Measurements from ENCODE around the gene POU4F1. TPM values are rescaled to one million over a fixed set of nuclear protein-coding genes. Genes with fewer than 3 reads are reported as not detected.

The POU4F1 gene
- total RNA-seq, 1 experiment from 2014 or later, result 1.9 TPM

DNA sequence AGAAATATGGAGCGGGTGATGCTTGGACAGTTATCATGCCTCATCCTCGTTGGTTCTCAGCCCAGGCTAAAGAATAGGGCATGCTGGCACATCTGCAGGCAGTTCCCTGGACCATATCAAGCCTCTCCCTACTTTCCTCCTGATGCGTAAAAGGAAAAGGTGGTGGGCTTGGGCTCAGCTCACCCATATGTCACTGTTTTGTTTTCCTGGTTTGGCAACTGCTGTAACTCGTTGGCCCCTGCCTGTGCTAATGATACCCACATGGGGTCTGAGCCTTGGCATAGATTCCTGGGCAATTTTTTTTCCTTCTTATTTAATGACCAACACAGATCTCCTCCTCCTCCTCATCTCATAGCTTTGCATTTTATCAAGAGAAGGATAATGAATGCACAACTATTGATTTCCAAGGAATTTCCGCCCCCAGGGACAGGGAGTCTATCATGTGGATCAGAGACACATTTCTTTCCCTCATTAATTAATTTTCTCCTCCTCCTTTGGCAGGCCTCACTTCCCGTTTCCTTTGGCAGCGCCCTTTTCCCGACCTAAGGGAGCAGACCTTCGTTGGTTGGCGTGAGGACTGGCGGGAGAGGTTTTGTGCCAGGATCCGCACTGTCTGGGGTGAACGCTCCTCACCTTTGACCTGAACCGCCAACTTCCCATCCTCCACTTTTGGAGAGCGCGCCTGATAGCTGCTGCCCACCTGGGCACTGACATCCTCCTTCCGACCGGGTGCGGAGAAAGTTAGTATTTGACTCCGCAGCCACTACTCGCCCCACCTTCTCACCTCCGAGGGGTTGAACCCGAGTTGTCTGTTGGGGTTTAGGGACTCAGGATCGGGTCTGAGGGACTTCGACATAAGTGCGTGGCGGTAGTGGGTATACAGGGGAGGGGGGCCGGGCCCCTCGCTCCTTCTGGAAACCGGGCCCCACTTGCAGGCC is 3.4 kb upstream of the POU4F1 start:
- no peak for DNase-seq (ENCODE audit: low read depth)

DNA sequence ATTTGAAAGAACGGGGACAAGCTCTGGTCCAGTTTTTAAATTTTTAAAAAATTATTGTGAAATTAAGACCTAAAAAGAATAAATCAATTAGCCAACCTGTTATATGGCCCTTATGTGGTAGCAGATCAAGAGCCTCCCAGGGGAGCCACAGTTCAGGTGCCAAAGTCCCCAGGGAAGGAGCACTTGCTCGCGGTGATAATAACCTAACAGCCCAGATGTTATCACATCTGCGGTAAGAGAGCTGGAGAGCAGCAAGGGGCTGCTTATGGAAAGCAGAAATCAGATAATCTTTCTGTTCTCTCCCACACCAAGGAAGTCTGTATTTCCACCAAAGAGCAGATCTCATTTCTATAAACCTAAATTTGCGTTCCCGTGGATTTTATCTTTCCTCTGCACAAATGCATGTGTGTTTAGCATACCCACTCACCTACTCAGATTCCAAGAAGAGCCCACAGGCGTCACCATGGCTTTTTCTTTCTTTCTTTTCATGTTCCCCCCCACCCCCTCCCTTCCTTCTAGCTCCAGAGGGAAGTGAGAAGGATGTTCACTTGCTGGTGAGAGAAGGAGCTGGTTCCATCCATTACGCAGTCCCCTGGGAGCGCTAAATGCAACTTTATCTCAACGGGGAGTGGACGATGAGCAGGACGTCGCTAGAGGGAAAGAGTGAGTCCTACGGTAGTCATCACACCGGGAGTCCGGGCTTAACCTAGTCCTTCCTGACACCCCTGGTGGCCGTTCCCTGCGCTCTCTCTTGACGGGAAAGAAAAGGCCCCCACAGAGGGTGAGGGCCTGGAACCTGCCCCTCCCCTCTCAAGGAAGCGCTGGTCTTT is 1.6 kb upstream of the POU4F1 start:
- peak; percentile 65 for DNase-seq (ENCODE audit: low read depth)

DNA sequence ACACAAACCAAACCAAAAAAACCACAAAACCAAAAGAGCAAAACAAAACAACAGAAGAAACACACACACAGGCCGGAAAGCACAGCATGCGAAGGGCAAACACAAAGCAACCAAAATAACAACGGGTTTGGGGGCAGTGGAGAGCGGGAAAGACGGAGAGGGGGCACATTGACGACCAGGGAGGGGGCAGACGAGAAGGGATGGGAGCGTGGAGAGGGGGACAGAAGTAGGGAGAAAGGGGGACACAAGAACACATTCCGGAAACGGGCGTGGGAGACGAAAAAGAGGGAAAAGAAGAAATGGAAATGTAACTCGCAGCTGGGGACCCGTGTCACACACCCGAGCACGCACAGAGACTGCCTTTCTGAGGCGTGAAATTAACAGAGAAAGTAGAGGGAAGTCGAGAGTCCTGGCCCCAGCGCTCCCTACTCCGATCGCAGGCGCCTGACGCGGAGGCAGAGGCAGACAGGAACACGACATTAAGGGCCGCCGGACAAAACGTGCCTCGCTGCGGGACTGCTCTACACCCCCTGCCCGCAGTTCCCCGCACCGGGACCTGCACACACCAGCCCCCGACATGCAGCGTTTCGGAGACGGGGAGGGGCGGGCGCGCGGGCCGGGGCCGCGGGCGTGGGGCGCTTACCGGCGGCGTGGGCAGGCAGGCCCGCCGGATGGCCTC is 652 bp downstream of the POU4F1 start:
- DNase-seq (ENCODE audit: low read depth), result peak; percentile 41

DNA sequence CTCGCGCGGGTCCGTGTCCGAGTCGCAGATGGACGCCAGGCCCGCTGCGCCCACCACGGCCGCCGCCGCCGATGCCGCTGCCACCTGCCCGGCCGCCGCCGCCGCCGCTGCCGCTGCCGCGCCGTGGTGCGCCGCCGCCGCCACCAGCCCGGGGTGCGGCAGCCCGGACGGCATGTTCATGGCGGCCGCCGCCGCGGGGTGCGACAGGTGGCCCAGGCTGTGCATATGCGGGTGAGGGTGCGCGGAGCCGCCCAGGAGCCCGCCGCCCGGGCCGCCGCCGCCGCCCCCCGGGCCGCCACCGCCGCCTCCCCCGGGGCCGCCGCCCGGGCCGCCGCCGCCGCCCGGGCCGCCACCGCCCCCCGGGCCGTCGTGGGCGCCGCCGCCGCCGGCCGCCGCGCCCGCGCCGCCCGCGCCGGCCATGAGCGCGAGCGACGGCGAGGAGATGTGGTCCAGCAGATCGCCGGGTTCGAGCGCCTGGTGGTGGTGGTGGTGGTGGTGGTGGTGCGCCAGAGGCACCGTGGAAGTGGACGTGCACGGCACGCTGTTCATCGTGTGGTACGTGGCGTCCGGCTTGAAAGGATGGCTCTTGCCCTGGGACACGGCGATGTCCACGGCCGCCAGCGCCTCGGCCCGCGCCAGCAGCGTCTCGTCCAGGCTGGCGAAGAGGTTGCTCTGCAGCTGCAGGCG is 1.3 kb downstream of the POU4F1 start:
- no peak for DNase-seq (ENCODE audit: low read depth)

DNA sequence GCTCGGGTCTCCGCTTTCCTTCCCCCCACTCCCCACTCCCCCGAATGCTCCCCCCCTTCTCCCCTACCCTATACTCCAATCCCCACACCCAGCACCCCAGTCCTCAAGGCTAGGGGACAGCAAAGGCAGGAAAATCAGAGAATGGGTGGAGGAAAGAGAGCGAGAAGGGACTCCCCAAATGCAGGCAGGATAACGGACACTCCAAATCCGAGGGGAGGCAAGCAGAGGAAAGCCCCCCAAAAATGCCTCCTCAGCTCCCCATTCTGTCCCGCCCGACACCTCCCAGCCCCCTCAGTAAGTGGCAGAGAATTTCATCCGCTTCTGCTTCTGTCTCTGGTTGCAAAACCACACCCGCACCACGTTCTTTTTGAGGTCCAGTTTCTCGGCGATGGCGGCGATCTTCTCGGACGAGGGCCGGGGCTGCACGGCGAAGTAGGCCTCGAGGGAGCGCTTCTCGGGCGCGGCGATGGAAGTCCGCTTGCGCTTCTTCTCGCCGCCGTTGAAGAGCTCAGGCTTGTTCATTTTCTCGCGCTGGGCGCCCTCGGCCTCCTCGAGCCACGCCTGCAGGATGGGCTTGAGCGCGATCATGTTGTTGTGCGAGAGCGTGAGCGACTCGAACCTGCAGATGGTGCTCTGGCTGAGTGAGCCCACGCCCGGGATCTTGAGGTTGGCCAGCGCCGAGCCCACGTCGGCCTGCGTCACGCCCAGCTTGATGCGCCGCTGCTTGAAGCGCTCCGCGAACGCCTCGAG is 2.1 kb downstream of the POU4F1 start:
- DNase-seq (ENCODE audit: low read depth), result no peak

DNA sequence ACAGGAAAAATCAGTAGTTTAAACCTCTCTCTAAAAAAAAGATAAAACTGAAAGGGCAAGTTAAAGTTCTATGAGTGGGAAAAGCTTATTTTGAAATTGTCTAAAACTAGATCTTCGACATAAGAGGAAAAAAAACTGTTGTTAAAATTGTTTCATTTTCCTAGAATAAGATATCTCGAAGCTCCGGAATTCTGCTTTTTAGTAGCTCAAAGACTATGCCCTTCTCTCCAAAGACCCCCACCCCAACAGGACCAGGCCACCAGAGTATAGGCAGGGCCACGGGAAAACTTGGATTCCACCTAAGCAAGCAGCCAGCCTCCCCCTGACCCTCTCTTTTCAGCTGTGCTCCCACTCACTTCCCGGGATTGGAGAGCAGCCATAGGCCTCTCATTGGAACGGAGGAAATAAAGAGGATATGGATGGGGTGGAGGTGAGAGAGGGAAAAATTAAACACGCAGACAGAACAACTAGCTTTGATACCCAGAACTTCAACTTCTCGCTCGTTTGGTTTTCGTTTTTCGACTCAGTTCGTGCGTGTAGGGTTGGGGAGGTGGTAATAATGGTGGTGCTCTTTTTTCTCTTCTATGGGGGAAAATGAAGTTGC is 3.0 kb downstream of the POU4F1 start:
- DNase-seq (ENCODE audit: low read depth), result no peak

DNA sequence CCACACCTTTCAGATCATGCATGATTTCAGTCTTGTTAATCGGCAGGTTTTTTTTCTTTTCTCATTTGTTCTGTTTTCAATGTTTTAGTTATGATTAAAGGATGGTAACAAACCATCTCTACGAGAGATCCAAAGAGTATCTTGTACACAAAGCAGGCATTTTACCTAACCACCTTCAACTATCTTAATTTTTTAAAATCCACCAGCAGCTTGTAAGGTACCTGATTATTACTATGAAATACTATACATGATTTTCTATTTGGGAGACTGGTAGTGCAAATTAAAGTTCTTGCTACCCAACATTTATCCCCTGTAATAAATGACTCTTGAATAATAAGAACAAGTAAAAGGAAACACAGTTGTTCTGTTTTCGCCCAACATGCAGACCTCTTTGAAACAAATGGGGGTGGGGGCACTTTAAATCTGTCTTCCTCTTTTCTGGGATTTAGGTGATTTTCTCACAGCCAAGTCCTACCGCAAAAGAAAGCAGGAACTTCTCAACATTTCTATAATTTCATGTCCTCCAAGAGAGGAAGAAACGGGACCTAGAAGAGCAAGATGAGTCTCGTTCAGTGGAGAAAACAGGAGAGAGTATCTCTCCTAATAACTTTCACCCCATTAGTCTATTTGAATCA is 3.6 kb downstream of the POU4F1 start:
- DNase-seq (ENCODE audit: low read depth), result no peak

DNA sequence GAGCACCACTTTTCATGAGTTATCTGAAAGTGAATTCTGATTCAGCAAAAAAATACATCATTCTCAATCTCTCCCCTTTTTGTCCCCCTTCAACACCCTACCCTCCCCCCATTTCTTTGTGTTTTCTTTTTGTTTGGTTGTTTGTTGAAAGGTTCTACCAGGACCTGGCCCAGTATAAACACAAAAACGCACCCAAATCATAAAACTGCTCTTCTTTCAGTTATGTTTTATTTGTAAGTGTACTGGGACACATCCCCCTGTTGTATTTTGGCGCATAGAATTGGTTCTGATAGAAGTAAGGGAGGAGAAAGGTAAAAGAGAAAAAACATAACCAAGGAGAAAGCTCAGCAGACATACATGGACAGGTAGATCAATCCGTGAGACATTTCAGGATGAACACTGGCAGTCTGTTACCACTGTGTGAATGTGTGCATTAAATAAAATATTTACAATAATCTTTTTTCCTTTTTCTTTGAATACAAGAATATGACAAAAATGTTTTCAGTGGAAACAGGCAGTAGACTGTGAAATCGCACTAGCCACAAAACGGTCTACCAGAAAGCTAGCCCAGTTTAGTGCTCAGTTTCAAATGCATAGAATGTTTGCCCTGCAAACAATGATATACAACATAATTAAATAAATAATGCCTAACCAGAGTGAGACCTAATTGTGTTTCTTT is 4.2 kb downstream of the POU4F1 start:
- no peak for DNase-seq (ENCODE audit: low read depth)

DNA sequence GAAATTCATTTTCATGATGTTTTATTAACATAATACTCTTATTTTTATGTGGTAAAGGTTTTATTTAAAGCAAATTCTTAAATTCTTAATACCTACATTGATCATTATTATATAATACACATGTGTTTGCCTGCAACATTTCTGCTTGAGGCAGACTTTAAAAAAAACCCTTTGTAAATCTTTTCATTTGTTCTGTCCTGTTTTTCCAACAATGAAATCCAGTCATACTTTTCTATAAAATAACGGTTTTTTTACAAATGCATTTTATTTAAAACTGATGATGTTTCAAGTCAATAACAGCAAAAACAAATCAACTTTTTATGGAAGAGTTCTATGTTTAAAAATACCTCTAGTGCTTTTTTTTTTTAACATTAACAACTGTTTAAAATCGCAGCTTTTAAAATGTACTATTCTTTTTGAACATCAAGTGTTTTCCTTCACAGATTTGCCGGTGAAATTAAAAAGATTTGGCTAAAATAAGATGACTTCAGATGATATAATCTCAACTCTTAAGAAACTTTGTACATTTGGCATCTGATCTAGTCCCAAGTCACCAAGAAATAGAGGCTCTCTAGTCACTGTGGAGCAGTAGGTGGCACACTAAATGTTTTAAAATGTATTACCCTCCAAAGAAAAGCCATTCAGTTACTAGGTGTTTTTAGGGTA is 5.1 kb downstream of the POU4F1 start:
- no peak for DNase-seq (ENCODE audit: low read depth)

DNA sequence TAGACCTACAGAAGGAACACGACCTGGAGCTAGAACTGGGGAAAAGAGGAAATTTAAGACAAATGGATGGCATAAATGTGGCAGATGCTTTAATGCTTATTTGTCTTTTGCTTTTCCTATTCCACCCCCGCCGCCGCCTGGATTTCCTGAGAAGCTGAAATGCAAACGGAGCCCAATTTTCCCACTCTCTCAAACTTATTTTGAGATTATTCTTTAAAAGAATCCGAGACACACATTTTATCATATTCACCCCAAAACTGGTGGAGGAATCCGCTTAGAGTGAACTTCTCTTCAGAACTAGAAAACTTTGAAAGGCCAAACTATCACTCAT is 5.8 kb downstream of the POU4F1 start:
- DNase-seq (ENCODE audit: low read depth), result no peak

DNA sequence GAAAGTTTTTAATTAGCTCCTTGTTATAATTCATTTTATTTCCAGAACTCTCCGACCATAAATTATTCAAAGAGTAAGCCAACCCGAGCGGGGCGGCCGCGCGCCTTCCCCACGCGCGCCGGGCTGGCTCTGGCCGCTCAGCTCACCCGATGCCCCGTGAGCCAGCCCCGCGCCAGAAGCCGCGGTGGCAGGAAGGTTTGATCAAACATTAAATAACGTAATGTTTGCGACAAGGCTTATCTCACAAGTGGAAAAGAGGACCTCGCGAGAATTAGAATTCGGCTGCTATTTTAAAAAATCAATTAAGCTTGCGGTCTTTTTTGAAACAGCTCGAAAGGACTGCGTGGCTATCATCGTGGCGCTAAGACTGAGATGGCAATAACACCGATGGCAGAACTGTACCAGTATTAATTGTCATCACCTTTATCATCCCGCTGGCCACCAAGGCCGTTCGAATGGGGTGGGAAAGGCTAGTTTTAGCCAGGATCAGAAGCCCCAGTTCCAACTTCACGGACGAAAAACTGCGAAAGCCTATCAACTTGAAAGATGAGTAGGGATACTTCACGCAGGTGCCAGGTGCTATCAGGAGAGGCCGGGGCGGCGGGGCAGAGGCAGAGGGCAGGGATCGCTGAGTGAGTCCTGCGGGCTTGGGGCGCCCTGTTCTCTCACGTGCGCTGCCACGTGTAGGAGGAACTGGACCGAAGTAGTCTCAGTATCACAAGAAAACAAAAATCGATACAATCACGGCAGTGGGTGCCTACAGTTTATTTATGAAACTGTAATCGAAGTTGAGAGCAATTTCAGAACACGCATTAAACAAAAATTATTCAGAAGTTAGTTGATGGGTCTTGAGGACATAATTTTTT is 6.4 kb downstream of the POU4F1 start:
- peak; percentile 33 for DNase-seq (ENCODE audit: low read depth)

DNA sequence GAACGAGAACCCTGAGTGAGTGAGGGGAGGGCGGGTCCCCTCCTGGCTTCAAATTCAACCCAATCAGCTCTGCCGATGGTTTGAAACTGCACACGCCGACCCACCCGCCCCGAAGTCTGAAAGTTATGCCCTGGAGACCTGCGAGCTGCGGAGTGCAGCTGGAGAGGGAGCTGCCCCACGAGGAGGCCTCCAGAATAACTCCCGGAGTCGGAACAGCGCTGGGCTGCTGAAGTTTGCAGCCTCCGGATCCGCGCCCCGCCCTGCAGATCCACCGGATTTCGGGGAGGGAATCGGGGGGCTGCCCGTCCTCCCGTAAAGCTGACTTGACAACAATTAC is 7.0 kb downstream of the POU4F1 start:
- DNase-seq (ENCODE audit: low read depth), result peak; percentile 63

DNA sequence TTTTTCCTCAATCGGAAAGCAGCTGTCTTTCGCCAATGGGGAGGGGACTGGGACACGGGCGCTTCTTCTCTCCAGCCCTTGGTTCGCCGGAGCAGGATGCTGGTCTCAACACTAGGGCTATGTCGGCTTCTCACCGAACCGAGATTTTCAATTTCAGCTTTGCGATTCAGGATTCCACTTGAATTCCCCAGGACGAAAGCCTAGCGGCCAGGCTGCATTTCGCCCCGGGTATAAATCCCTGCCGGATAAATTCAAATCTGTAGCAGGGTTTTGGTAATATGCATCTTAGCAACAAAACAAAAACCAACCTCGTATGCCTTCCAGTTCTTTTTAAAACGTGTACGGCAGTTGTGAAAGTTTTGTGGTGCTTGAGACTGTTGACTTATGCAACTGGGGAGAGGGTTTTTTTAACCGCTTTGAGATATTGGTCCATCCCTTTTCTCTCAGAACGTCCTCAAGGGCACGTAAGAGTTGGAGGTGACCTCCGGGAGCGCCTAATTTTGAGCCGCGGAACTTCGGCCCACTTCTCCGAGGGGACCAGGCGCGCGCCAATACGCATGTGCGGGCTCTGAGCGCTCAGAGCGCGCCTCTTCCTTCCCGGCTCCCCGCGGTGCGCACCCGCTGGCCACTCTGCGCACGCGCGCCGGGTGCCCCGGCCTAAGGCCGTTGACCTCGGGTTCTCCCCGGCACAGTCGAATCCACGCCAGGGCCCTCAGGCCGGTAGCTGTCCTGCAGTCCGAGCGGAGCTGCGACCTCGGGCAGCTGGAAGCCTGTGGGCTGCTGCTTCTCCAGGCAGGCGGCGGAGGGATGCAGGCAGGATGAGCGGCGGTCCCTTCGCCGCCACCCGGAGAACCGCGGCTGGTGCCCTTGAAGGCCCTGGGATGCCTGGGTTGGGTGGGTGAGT is 7.6 kb downstream of the POU4F1 start:
- DNase-seq (ENCODE audit: low read depth), result peak; percentile 78

DNA sequence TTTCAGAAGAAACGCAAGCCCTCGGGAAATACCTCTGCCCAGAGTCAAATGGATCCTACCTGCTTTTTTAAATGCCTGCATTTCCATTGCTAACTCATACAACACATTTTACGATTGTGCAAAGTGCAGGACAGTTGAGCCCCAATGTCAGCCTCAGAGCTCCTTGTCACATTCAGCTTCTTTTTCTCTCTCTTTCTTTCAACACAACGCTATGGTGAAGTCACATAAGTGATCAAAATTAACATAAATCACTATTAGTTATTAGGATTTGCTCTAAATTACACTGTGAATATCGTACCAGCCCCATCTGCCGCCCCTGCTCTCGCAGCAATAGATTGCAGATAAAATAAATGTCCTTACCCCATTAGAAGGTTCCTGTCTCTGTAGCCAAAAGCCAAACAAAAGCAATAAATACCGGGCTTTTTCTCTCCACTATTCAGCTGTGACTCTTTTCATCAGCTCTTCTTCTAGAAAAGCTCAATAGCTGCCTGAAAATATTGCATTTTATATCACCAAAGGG is 8.8 kb downstream of the POU4F1 start:
- DNase-seq (ENCODE audit: low read depth), result no peak

DNA sequence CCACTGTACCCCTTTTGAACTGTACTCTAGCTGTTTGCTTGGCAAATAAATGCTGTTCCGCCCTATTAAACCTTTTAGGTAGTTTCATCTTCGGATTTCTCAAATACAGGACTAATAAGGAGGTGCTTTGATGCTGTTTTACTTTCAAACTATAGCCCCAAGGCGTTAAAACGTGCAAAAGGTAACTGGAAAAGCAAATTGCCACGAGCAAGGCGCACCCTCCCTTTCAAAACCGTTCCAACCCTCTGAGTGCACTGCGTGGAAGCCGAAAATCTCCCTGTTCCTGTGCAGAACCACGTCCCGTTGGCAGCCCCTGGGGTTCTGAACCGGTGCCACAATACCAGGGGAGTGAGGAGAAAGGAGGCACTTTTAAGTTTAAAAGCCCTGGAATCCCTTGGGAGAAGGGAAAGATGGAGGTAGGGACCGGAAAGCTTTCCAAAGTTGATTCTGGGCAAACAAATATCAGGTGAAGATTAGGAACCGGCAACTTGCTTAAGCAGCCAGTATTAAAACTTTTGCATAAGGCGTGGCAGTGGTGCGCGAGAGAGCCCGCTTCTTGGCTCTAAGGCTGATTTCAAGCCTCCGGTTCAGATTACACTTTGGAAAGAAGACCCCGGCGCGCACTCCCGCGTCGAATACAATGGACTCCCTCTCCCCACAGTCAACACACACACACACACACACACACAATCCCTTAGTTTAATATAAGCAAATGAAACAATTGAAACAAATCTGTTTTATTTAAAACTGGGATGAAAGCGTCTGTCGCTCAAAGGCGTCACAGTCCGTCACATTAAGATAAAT is 9.5 kb downstream of the POU4F1 start:
- DNase-seq (ENCODE audit: low read depth), result no peak

DNA sequence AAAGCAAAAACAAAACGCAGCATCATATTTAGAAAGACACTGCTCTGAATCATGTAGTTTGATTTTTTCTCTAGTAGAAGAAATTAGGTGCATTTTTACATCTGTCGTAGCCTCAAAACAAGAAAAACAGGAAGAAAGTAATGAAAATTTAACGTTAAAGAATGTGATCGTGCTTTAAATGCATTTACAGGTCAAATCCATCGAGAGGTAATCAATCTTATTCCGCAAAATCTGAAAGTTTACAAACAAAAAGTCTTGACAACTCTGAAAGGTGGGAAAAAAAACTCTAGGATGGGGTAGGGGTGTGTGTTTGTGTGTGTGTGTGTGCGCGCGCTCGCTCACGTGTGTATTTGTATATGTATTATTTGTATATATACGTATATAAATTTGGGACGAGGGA is 10.2 kb downstream of the POU4F1 start:
- no peak for DNase-seq (ENCODE audit: low read depth)

Measured in Daoy (cell line).